Activated T-cell treated with anti-CD3 and anti-CD28 coated beads, Interleukin-2, amount 50 U/mL, for 72 hours (primary cell): ENCODE data around the gene LGR6. TPM values are rescaled to one million over a fixed set of nuclear protein-coding genes. Genes with fewer than 3 reads are reported as not detected.

Experiments
- ATAC-seq, 2 donors: fragments of 150-1000 bp; cut with Tn5 transposase; replicated peaks in 1 of 2; 2 replicates each; pipeline ENCODE4 v1.10.0; 2021; ENCODE audit warnings: moderate library complexity in 2 of 2, mild to moderate bottlenecking in 1 of 2
- DNase-seq, 2 donors: peaks; one replicate each; pipeline ENCODE4 v3.0.0; 2021 to 2022; ENCODE audit warnings: mixed read lengths in 1 of 2
- H3K27ac Mint-ChIP-seq: one replicate; pipeline ENCODE4 v1.8.0; 2022; ENCODE audit warnings: mild to moderate bottlenecking, moderate library complexity, mixed read lengths
- H3K27me3 Mint-ChIP-seq: one replicate; pipeline ENCODE4 v1.8.0; 2022; ENCODE audit warnings: low read depth, mixed read lengths
- H3K36me3 Mint-ChIP-seq, 2 donors: one replicate each; pipeline ENCODE4 v1.8.0; 2022; ENCODE audit warnings: mixed read lengths in 2 of 2, mild to moderate bottlenecking in 1 of 2; ENCODE audit not compliant: insufficient read depth in 2 of 2
- H3K4me1 Mint-ChIP-seq: one replicate; pipeline ENCODE4 v1.8.0; 2022; ENCODE audit warnings: low read depth, mixed read lengths
- H3K4me3 Mint-ChIP-seq, 2 donors: one replicate each; pipeline ENCODE4 v1.8.0; 2022; ENCODE audit warnings: mild to moderate bottlenecking in 2 of 2, mixed read lengths in 2 of 2, moderate library complexity in 2 of 2
- H3K9me3 Mint-ChIP-seq, 2 donors: one replicate each; pipeline ENCODE4 v1.8.0; 2022; ENCODE audit warnings: mixed read lengths in 2 of 2
- total RNA-seq, 2 donors: library from RNA; stranded (reverse); gene quantifications; one replicate each; pipeline ENCODE4 v1.2.3, GENCODE V29; 2022

Gene LGR6
- total RNA-seq, 2 donors from 2014 or later = 0.22 to 0.69 TPM

- Mint-ChIP-seq H3K9me3 (no peaks in the 10 kb centered on the region), H3K4me3 (no peak overlapping the region), H3K27me3 (peaks cover 10% of the 10 kb centered on the region), H3K4me1 (peaks cover 1% of the 10 kb centered on the region), H3K36me3 (no peaks in the 10 kb centered on the region), H3K27ac (no peak overlapping the region)
- no peak for DNase-seq
- ATAC-seq = no peak
Measured at GRCh38 chr1:202241376-202242079, 47.9 kb downstream of the LGR6 start.

- Mint-ChIP-seq H3K27ac (no peak overlapping the region), H3K27me3 (peaks cover 8% of the 10 kb centered on the region), H3K4me1 (no peaks in the 10 kb centered on the region), H3K4me3 (no peak overlapping the region), H3K36me3 (no peaks in the 10 kb centered on the region), H3K9me3 (no peaks in the 10 kb centered on the region)
- DNase-seq = no peak
- ATAC-seq = no peak
Measured at GRCh38 chr1:202242080-202242419, 48.5 kb downstream of the LGR6 start.

DNA sequence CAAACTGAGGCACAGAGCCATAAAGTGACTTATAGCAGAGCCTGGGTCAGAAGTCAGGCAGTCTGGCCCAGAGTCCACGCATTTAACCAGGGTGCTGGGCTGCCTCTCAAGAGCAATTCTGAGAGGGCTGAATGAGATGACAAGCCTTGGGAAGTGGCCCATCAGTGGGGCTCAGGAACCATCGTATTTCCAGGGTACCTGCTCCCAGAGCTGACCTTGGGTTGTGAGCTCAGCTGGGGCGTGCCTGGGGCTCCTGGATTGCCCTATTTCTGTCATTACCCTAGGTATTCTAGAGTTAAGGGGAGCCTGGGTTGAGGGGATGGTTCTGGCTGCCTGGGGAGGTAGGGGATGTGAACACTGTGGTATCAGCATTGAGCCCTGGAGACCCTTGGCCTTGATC lies 49.4 kb downstream of the LGR6 start:
- Mint-ChIP-seq H3K4me1 (no peaks in the 10 kb centered on the region), H3K9me3 (no peaks in the 10 kb centered on the region), H3K36me3 (no peaks in the 10 kb centered on the region), H3K4me3 (no peak overlapping the region), H3K27me3 (peaks cover 8% of the 10 kb centered on the region), H3K27ac (no peak overlapping the region)
- ATAC-seq (no peak), DNase-seq (no peak)

GRCh38 chr1:202244841-202245261 lies 51.3 kb downstream of the LGR6 start:
- H3K9me3 Mint-ChIP-seq = no peaks in the 10 kb centered on the region
- H3K36me3 Mint-ChIP-seq = no peaks in the 10 kb centered on the region
- no peak overlapping the region for H3K4me3 Mint-ChIP-seq
- no peaks in the 10 kb centered on the region for H3K4me1 Mint-ChIP-seq
- ATAC-seq = no peak
- no peak overlapping the region for H3K27ac Mint-ChIP-seq
- H3K27me3 Mint-ChIP-seq = peaks cover 8% of the 10 kb centered on the region
- no peak for DNase-seq

- Mint-ChIP-seq H3K4me1 (no peaks in the 10 kb centered on the region), H3K36me3 (no peaks in the 10 kb centered on the region), H3K9me3 (no peaks in the 10 kb centered on the region), H3K27me3 (peaks cover 3% of the 10 kb centered on the region), H3K4me3 (no peak overlapping the region), H3K27ac (no peak overlapping the region)
- ATAC-seq (no peak), DNase-seq (no peak)
Measured at GRCh38 chr1:202245391-202245790, 51.8 kb downstream of the LGR6 start.

DNA sequence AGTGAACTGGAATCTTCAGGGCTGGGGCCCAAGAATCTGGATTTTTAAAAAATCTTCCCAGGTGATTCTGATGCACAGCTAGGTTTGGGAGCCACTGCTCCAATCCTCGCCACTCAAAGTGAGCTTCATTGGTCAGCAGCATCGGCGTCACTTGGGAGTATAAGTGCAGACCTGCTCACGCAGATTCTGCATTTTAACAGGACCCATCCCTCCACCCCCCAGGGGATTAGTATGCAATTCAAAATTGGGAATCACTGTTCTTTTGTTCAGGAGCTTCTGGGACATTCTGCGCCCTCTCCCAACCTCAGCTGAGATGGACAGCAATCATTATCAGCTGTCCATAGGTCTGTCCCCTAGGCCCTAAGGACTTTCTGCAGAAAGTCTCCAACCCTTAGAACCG lies 53.5 kb downstream of the LGR6 start:
- no peaks in the 10 kb centered on the region for H3K36me3 Mint-ChIP-seq
- peaks cover 12% of the 10 kb centered on the region for H3K27me3 Mint-ChIP-seq

DNA sequence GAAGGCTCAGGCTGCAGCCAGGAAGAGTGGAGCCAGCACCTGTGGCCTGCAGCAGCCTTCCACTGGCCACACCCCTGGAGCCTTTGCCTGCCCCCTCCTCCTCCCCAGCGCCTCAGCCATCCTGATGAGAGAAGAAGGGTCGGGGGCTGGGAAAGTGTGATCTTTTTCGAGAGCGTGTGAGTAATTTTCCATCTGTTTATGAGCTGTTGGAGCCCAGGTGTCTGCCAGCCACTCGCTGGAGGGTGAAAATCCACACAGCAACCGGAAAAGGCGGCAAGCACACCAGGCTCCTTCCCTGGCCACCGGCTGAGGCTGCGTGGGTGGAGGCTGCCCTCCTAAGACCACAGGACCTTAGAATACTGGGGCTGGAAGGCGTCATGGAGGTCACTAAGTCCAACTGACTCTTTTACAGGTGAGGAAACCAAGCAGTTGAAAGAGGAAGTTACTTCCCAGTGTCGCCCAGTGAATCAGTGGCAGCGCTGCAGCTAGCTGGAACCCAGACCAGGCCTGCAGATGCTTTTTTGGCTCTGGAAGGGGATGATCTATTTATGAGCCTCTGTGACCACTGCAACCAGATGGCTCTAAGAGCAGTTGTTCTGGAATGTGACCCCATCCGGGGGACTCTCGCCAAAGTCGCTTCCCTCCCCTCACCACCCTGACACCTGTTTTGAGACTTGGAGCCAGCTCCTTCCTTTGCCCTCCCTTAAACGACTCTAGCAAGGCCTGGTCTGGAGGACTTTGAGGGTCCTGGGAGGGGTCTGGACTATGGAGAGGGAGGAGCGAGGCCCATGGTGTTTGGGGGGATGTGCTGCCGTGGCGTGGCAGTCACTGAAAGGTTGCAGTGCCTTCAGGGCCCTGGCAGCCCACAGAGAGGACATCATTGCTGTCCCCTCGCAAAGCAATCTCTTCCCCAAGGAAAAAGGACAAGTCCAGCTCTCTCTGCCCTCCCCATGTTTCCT lies 54.5 kb downstream of the LGR6 start:
- ATAC-seq = no peak
- no peaks in the 10 kb centered on the region for H3K36me3 Mint-ChIP-seq
- H3K27me3 Mint-ChIP-seq = peaks cover 16% of the 10 kb centered on the region
- H3K27ac Mint-ChIP-seq = no peak overlapping the region
- no peak overlapping the region for H3K4me3 Mint-ChIP-seq
- H3K4me1 Mint-ChIP-seq = no peaks in the 10 kb centered on the region
- no peaks in the 10 kb centered on the region for H3K9me3 Mint-ChIP-seq
- no peak for DNase-seq

More for the DNA sequence above, 53.5 kb downstream of the LGR6 start:
- Mint-ChIP-seq H3K4me3 (no peak overlapping the region), H3K27ac (no peak overlapping the region), H3K4me1 (no peaks in the 10 kb centered on the region), H3K9me3 (no peaks in the 10 kb centered on the region)
- DNase-seq = no peak
- no peak for ATAC-seq

DNA sequence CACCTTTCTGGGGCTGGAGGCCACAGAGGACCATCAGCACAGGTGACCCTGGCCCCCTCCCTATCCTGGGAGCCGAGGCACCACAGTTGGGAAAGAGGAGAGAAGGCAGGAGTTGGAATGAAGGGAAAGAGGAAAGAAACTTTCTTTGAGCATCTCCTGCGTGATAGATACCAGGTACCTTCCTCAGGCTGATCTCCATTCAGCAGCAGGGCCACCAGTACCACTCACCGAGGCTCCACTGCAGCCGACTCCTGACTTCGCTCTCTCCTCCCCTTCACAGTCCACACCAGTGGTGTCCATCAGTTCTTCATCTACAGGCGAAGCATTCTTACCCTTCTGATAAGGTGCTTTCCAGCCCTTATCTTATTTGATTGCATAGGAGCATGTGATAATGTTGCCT lies 55.3 kb downstream of the LGR6 start:
- Mint-ChIP-seq H3K4me1 (no peaks in the 10 kb centered on the region), H3K9me3 (no peaks in the 10 kb centered on the region), H3K4me3 (no peak overlapping the region), H3K27me3 (peaks cover 16% of the 10 kb centered on the region), H3K27ac (no peak overlapping the region), H3K36me3 (no peaks in the 10 kb centered on the region)
- no peak for DNase-seq
- no peak for ATAC-seq

DNA sequence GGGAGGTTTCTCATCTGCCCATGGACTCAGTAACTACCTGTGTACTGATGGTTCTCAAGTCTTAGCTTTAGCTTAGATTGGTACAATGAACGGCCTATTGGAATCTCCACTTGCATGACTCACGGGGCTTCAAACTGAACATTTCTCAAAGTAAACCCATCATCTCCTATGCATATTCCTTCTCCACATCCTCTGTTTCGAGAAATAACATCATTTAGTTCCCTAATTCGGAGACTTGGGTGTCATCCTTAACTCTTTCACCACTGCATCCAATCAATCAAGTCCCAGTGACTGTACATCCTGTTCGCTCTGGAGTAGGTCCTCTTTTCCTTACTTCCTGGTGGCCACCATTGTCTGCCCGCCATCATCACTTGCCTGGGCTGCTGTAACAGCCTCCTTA lies 55.8 kb downstream of the LGR6 start:
- Mint-ChIP-seq H3K4me1 (no peaks in the 10 kb centered on the region), H3K27me3 (peaks cover 16% of the 10 kb centered on the region), H3K9me3 (no peaks in the 10 kb centered on the region), H3K4me3 (no peak overlapping the region), H3K27ac (no peak overlapping the region), H3K36me3 (no peaks in the 10 kb centered on the region)
- no peak for ATAC-seq
- no peak for DNase-seq

- no peak overlapping the region for H3K4me3 Mint-ChIP-seq
- no peaks in the 10 kb centered on the region for H3K4me1 Mint-ChIP-seq
- no peaks in the 10 kb centered on the region for H3K9me3 Mint-ChIP-seq
- no peak for DNase-seq
- H3K36me3 Mint-ChIP-seq = no peaks in the 10 kb centered on the region
- H3K27me3 Mint-ChIP-seq = peaks cover 16% of the 10 kb centered on the region
- H3K27ac Mint-ChIP-seq = no peak overlapping the region
- ATAC-seq = no peak
Measured at GRCh38 chr1:202249846-202250245, 56.2 kb downstream of the LGR6 start.

GRCh38 chr1:202250982-202251381 lies 57.4 kb downstream of the LGR6 start:
- Mint-ChIP-seq H3K4me3 (no peak overlapping the region), H3K9me3 (no peaks in the 10 kb centered on the region)

DNA sequence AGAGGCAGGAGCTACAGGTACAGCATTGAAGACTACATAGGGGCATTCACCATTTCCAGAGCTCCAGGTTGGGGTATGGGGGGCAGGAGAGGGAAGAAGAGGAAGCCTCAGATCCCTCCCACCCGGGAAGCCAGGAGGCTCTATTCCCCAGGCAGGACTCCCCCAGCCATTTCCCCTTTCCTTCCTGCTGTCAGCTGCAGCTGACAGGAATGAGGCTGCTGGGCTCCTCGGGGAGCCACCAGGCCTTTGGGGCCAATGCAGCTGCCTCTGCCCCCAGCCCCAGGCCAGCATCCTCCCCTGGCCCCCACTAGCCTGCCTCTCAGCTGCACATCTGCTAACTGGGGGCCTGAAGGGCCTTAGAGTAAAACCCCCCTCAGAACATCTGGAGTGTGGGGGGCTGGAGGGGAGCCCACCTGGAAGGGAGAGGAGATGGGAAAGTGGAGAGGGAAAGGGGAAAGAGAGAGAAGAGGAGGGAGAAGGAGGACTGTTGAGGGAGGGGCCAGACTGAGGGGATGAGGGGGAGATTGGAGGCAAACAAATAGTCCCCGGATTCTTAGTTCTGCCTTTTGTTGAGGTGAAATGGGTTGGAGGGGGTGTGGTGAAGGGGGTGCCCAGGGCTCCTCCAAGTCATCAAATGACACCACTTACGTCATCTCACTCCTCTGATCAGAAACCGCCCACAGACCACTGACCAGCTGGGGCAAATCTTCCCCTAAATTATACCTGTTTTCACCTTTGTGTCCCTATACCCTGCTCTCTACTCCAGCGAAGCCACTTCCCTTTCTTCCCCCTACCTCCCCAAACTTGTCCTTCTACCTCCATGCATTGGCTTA lies 58.0 kb downstream of the LGR6 start:
- no peak overlapping the region for H3K4me3 Mint-ChIP-seq
- H3K27ac Mint-ChIP-seq = no peak overlapping the region
- no peaks in the 10 kb centered on the region for H3K4me1 Mint-ChIP-seq
- no peak for DNase-seq
- ATAC-seq = peak in 1 of 2 donors; percentile 15
- H3K9me3 Mint-ChIP-seq = no peaks in the 10 kb centered on the region
- H3K27me3 Mint-ChIP-seq = peaks cover 16% of the 10 kb centered on the region
- H3K36me3 Mint-ChIP-seq = no peaks in the 10 kb centered on the region

More at GRCh38 chr1:202250982-202251381, 57.4 kb downstream of the LGR6 start:
- no peak overlapping the region for H3K27ac Mint-ChIP-seq
- H3K36me3 Mint-ChIP-seq = no peaks in the 10 kb centered on the region
- DNase-seq (no peak), ATAC-seq (no peak)
- H3K27me3 Mint-ChIP-seq = peaks cover 16% of the 10 kb centered on the region
- H3K4me1 Mint-ChIP-seq = no peaks in the 10 kb centered on the region

DNA sequence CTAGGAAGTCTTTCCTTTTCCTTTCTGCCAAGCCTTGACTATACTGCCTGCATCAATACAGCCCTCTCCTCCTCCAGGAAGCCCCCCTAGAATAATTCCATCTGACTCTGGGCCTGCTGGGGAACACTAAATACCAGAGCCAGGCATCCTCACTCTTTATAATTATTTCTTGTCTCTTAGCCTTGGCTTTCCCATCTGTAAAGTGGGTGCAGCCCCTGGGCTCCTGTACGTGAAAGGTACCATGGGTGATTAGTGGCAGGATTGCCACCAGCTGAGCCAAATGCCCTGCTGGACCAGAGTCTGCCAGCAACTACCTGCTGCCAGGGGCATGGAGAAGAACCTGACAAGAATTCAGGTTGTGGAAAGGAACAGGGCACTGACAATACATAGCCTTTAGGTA lies 58.7 kb downstream of the LGR6 start:
- H3K9me3 Mint-ChIP-seq = no peaks in the 10 kb centered on the region
- no peaks in the 10 kb centered on the region for H3K36me3 Mint-ChIP-seq
- DNase-seq = no peak
- no peak overlapping the region for H3K4me3 Mint-ChIP-seq
- no peak for ATAC-seq
- H3K27ac Mint-ChIP-seq = no peak overlapping the region
- H3K4me1 Mint-ChIP-seq = peaks cover 6% of the 10 kb centered on the region
- H3K27me3 Mint-ChIP-seq = peaks cover 16% of the 10 kb centered on the region
